K562 (cell line): ENCODE results near the gene CCDC127.

Experiments
- ATF1 ChIP-seq, 2 experiments: fragments of 450-650 bp in 1 of 2; IDR thresholded peaks; 2 replicates each; pipeline ENCODE4 v1.6.1; 2016; ENCODE audit warnings: missing compliant biosample characterization in 1 of 2, missing genetic modification characterization in 1 of 2
- CEBPG ChIP-seq, 3 experiments: fragments of 200-800 bp in 1 of 3; sonication (Bioruptor generic) in 1 of 3; sonication (generic) in 1 of 3; formaldehyde crosslinking in 1 of 3; IDR thresholded peaks in 2 of 3; conservative IDR thresholded peaks in 1 of 3; 2 replicates each; pipeline versions ENCODE4 v1.6.1 to v1.8.0; 2016 to 2022; ENCODE audit warnings: missing compliant biosample characterization in 2 of 3, missing genetic modification characterization in 2 of 3, mild to moderate bottlenecking in 1 of 3, missing genetic modification reagents in 1 of 3
- RFX5 ChIP-seq: IDR thresholded peaks from 2 replicates; pipeline ENCODE4 v1.6.1; 2011; ENCODE audit warnings: low read depth, mild to moderate bottlenecking, improper control_type of control experiment, low read length
- TF ChIP-seq, protein P1 (sequence below): fragments of 250-450 bp; sonication (Bioruptor Pico); IDR thresholded peaks from 2 replicates; pipeline ENCODE4 v1.5.1; 2021; ENCODE audit warnings: mild to moderate bottlenecking

DNA sequence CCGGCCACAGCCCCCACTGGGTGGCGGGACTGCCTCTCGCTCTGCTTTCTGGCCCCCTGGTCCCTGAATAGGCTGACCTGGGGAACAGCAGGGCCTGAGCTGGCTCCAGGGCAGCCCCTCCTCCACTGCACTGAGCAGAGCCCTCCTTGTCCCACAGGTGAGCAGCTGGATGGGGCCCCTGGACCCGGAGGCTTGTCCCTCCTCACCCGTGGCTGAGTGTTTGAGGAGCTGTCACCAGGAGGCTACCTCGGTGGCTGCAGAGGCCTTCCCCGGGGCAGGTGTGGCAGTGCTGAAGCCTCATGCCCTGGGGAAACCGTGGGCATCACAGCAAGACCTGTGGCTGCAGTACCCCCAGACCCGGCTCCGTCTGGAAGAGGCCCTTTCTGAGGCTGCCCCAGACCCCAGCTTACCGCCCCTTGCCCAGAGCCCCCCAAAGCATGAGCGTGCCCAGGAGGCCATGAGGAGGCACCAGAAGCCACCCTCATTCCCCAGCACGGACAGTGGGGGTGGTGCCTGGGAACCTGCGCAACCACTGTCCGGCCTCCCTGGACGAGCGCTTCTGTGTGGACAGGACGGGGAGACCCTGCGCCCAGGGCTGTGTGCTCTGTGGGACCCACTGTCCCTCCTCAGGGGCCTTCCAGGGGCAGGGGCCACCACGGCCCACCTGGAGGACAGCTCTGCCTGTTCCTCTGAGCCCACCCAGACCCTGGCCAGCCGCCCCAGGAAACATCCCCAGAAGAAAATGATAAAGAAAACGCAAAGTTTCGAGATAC, 55.2 kb downstream of the CCDC127 start:
- TF ChIP-seq ATF1 (CRISPR knock-in tag; IDR thresholded peaks at IDR 0.05) = no peak
- no peak for TF ChIP-seq ATF1 (tag; IDR thresholded peaks at IDR 0.05)
- TF ChIP-seq, protein P1, sequence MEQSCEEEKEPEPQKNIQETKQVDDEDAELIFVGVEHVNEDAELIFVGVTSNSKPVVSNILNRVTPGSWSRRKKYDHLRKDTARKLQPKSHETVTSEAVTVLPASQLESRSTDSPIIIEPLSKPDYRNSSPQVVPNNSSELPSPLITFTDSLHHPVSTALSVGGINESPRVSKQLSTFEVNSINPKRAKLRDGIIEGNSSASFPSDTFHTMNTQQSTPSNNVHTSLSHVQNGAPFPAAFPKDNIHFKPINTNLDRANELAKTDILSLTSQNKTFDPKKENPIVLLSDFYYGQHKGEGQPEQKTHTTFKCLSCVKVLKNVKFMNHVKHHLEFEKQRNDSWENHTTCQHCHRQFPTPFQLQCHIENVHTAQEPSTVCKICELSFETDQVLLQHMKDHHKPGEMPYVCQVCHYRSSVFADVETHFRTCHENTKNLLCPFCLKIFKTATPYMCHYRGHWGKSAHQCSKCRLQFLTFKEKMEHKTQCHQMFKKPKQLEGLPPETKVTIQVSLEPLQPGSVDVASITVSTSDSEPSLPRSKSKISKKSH = no peak
- no peak for TF ChIP-seq CEBPG (CRISPR knock-in tag; IDR thresholded peaks at IDR 0.05)
- no peak for TF ChIP-seq CEBPG (tag; conservative IDR thresholded peaks at IDR 0.05 in 1 of 2, IDR thresholded peaks at IDR 0.05 in 1 of 2)
- TF ChIP-seq RFX5 = no peak
